ENCODE data around the gene DAP.

Gene DAP

DNA sequence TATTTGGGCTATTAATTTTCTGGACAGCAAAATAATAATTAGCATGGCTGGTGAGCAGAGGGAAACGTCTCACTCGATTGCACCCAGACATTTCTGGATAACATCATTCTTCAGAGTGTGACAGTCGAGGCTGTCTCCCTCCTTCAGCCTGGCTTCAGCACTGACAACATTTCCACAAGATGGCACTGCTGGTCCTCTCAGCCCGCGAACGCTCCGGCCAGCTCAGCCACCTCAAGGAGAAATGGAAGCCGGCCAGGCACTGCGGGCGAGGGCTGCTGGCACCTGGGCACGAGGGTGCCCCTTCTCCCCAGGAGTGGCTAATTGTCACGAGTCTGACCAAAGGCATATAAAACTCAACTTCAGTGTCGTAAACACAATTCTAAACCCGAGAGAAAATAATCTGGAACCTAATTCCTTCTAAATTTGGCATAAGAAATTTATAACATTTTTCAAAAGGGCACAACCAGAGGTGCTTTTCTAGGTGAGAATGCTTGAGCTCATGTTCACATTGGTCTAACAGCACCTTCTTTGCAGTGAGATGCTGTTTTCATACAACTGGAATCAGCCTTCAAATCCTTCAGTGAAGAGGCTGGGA, 65.9 kb downstream of the DAP start:
- TF ChIP-seq, protein P1, sequence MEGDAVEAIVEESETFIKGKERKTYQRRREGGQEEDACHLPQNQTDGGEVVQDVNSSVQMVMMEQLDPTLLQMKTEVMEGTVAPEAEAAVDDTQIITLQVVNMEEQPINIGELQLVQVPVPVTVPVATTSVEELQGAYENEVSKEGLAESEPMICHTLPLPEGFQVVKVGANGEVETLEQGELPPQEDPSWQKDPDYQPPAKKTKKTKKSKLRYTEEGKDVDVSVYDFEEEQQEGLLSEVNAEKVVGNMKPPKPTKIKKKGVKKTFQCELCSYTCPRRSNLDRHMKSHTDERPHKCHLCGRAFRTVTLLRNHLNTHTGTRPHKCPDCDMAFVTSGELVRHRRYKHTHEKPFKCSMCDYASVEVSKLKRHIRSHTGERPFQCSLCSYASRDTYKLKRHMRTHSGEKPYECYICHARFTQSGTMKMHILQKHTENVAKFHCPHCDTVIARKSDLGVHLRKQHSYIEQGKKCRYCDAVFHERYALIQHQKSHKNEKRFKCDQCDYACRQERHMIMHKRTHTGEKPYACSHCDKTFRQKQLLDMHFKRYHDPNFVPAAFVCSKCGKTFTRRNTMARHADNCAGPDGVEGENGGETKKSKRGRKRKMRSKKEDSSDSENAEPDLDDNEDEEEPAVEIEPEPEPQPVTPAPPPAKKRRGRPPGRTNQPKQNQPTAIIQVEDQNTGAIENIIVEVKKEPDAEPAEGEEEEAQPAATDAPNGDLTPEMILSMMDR (IDR thresholded peaks at IDR 0.05; ENCODE audit: insufficient read depth, low read depth, low read length, missing control alignments), result peak; percentile 48
- peak; percentile 65 for DNase-seq (ENCODE audit: low read depth)
- no peak overlapping the region for H3K4me3 ChIP-seq (ENCODE audit: low read depth, low read length)

DNA sequence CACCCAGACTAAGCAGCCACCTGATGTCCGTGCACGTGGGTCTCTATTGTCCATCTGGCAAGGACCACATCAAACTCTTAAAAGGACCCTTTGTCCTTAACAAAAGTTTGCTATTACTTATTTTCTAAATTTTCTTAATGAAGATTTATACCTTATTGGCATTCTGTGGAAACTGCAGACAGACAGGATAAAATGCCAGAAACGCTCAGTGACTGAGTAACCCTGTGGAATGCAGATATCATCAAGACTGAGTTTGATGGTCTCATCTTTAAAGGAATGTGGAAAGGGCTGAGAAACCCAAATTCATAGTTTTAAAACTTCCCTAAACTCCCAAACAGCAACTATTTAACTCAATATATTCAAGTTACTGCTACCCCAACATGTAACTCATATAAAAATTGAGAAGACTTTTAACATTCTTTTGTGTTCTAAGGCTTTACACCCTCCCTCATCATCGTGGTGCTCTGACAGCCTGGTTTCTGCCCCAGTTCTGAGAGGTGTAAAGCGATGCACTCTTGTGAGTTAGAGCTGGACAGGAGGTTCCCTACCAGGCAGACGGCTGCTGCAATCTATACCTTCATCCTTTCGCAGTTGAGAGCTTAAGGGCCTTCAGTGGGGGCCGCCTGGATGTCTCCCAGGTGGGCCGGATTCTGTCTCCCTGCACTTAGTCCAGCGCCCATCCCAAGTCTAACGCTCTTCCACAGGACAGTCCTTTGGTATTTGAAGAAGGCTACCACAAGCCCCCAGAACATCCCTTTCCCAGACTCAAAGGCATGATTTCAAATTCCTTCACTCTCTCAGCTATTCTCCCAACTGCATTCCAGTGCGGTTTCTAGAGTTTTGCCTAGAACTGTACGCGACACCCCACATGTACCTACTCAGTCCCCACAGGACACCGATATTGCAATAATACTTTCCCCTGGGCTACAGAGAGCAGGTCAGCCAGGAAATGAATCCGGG, 68.9 kb downstream of the DAP start:
- TF ChIP-seq, protein P1 (IDR thresholded peaks at IDR 0.05; ENCODE audit: insufficient read depth, low read depth, low read length, missing control alignments), result no peak
- H3K4me3 ChIP-seq (ENCODE audit: low read depth, low read length), result no peak overlapping the region
- no peak for DNase-seq (ENCODE audit: low read depth)

DNA sequence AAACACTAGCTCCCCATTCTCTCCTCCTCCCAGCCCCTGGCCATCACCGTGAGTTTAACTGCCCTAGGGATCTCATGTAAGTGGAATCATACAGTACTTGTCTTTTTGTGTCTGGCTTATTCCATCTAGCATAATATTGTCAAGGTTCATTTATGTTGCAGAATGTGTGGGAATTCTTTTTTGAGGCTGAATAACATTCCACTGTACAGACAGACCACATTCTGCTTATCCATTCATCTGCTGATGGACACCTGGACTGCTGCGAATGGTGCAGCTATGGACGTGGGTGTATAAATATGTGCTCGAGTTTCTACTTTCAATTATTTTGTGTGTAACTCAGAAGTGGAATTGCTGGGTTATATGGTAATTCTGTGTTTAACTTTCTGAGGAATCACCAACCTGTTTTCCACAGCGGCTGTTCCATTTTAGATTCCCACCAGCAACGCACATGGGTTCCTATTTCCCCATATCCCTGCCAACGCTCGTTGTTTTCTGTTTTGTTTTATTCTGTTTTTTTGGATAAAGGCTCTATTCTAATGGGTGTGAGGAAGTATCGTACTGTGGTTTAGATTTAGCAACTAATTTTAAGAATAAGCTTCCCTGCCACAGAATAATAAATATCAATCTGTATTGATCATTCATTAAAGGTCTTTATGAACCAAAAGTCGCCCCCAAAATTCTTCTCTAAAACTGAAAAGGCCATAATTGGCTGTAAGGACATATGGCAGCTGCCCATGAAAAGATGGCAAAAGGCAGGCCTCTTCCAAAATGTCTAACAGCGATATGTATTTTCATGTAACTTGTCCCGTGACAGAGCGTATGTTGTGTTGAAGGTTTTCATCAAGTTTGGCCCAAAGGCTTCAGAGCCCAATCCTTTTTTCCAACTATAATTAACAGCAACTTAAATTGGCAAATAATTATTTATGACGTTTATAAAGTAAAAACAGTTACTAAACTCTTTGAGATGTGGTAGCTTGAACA, 70.3 kb downstream of the DAP start:
- no peak for DNase-seq (ENCODE audit: low read depth)
- H3K4me3 ChIP-seq (ENCODE audit: low read depth, low read length), result no peak overlapping the region
- TF ChIP-seq, protein P1 (IDR thresholded peaks at IDR 0.05; ENCODE audit: insufficient read depth, low read depth, low read length, missing control alignments), result no peak

DNA sequence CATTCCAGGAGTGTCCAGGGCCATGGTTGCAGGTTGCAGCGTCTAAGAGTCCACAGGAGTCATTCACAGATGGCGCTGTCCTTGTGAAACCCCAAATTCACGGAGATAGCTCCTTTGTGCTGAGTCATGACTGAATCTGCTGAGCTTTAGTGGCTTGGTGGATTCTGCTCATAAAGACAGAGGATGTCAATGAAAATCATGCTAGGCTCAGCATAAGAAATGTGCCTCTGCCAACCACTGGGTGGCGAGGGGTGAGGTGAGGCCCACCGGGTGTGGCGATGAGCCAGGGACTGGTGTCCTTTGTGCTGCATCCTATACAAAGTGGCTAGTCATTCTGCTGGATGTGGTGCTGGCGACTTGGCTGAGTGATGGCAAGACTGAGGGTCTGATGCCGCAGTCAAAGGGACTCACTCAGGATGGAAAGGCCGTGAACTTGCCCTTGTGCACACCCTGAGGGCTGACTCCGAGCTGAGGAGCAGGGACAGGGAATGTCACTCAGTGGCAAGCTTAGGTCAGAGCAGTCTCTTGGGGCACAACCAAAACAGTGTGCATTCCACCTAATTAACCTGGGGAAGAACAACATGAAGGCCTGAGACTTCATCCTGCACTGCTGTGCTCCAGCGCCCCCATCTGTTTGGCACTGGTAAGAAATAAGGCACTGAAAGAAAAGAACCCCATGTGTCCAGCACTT, 71.5 kb downstream of the DAP start:
- TF ChIP-seq, protein P1 (IDR thresholded peaks at IDR 0.05; ENCODE audit: insufficient read depth, low read depth, low read length, missing control alignments), result peak; percentile 56
- peak; percentile 64 for DNase-seq (ENCODE audit: low read depth)
- no peak overlapping the region for H3K4me3 ChIP-seq (ENCODE audit: low read depth, low read length)

DNA sequence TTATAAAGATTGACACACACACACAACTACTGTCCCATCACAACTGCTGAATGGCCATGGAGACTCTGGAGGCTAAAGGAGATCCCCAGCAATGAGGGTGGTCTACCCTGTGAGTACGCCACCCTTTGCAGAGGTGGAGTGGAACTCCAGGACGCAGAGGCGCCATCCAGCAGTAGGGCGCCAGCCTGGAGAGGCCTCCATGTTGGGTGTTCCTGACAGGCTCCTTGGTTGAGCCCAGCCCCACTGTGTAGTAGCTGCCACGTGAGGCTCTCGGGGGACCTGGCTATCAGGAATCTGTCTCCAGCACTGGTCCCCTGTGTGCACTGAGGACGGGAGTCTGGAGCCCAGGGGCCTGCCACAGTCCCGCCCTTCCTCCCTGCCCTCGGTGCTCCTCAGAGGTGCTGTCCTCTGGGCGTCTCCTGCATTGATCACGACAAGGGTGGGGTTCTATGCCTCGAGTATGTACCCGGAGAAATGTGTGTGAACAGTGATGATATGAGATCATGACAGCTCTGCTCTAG, 72.3 kb downstream of the DAP start:
- no peak overlapping the region for H3K4me3 ChIP-seq (ENCODE audit: low read depth, low read length)
- TF ChIP-seq, protein P1 (IDR thresholded peaks at IDR 0.05; ENCODE audit: insufficient read depth, low read depth, low read length, missing control alignments), result no peak
- no peak for DNase-seq (ENCODE audit: low read depth)

DNA sequence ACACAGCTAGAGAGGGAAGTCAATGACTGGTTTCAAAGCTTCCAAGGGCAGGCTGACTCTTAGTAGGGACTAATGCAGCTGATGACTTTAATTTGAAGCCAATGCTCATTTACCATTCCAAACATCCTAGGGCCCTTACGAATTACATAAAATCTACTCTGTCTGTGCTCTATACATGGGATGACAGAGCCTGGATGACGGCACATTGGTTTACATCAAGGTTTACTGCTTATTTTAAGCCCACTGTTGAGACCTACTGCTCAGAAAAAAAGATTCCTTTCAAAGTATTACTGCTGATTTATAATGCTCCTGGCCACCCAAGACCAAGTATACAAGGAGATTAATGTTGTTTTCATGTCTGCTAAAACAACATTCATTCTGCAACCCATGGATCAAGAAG, 74.1 kb downstream of the DAP start:
- TF ChIP-seq, protein P1 (IDR thresholded peaks at IDR 0.05; ENCODE audit: insufficient read depth, low read depth, low read length, missing control alignments), result no peak
- no peak for DNase-seq (ENCODE audit: low read depth)

More for the DNA sequence above, 74.1 kb downstream of the DAP start:
- H3K4me3 ChIP-seq (ENCODE audit: low read depth, low read length), result no peak overlapping the region

Measured in GM12865 (cell line).